Lower leg skin (tissue), 3 donors: ENCODE measurements around the gene KCNK4.

Source experiments
- CTCF ChIP-seq, 3 donors: fragments of 450-650 bp; IDR thresholded peaks; one replicate each; pipeline ENCODE4 v1.5.1; 2016; ENCODE audit warnings: antibody characterized with exemption in 3 of 3, mild to moderate bottlenecking in 3 of 3, moderate library complexity in 2 of 3
- POLR2A ChIP-seq, 2 donors: fragments of 450-650 bp; IDR thresholded peaks; one replicate each; pipeline ENCODE4 v1.6.1; 2016 to 2017; ENCODE audit warnings: antibody characterized with exemption in 2 of 2, mild to moderate bottlenecking in 1 of 2, moderate library complexity in 1 of 2

DNA sequence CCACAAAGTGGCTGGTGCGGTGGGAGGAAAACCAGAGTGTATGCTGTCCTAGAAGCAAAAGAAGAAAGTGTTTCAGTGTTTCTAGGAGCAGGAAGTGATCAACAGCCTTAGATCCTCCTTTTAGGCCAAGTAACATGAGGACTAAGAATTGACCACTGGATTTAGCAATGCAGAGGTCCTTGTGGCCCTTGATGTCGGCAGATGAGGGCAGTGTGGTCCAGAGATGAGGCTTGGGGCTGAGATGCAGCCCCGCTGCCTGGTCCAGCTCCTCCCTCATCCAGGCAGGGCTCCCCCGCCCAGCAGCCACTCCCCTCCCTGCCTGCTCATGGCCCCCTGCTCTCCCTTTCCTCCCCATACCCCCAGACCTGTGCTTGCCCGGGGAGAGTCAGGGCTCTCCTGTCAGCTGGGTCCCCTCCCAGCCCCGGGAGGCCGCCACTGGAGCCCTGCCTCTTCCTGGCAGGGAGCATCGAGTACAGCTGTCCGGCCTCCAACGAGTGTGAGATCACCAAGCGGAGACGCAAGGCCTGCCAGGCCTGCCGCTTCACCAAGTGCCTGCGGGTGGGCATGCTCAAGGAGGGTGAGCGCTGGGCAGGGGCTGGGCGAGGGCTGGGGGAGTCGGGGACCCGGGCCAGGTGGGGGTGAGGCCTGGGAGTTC is 22.5 kb downstream of the KCNK4 start:
- TF ChIP-seq POLR2A (IDR thresholded peaks at IDR 0.05) (no peak), CTCF (IDR thresholded peaks at IDR 0.05) (no peak)
